Inflammatory macrophage treated with lipopolysaccharide for 1 hour (primary cell): ENCODE data around the gene SLC28A1.
"Not testable (repeated sequence)": the region's sequence is repeated elsewhere in the genome, so short reads cannot be mapped to it uniquely, and the experiment has no call there.

Source experiments
- DNase-seq, 2 donors: peaks; one replicate each; pipeline ENCODE4 v3.0.0-alpha.2; 2020 to 2022

The SLC28A1 gene

GRCh38 chr15:84913360-84913723, 28.9 kb downstream of the SLC28A1 start:
- DNase-seq, result no peak

- no peak for DNase-seq
Measured at GRCh38 chr15:84914351-84914750, 29.9 kb downstream of the SLC28A1 start.

- DNase-seq, result peak; percentile 3 to 46
Measured at GRCh38 chr15:84914909-84915605, 30.6 kb downstream of the SLC28A1 start.

- no peak for DNase-seq
Measured at GRCh38 chr15:84915606-84915958, 31.1 kb downstream of the SLC28A1 start.

GRCh38 chr15:84917452-84917851, 33.0 kb downstream of the SLC28A1 start:
- no peak for DNase-seq

- DNase-seq, result no peak
Measured at GRCh38 chr15:84919106-84919667, 34.7 kb downstream of the SLC28A1 start.

GRCh38 chr15:84921121-84921520, 36.7 kb downstream of the SLC28A1 start:
- no peak for DNase-seq

- DNase-seq, result no peak
Measured at GRCh38 chr15:84922530-84922929, 38.1 kb downstream of the SLC28A1 start.

- no peak for DNase-seq
Measured at GRCh38 chr15:84924077-84924731, 39.7 kb downstream of the SLC28A1 start.

GRCh38 chr15:84924821-84925569, 40.5 kb downstream of the SLC28A1 start:
- not testable (repeated sequence) for DNase-seq

GRCh38 chr15:84925906-84926305, 41.4 kb downstream of the SLC28A1 start:
- DNase-seq, result no peak

- DNase-seq, result no peak
Measured at GRCh38 chr15:84926491-84927230, 42.2 kb downstream of the SLC28A1 start.

- DNase-seq, result no peak
Measured at GRCh38 chr15:84928843-84929168, 44.3 kb downstream of the SLC28A1 start.

- no peak for DNase-seq
Measured at GRCh38 chr15:84929795-84930603, 45.5 kb downstream of the SLC28A1 start.

GRCh38 chr15:84934942-84935729, 50.7 kb downstream of the SLC28A1 start:
- no peak for DNase-seq

GRCh38 chr15:84937144-84937543, 52.7 kb downstream of the SLC28A1 start:
- DNase-seq, result peak; percentile 28 to 77

- no peak for DNase-seq
Measured at GRCh38 chr15:84938726-84939125, 54.3 kb downstream of the SLC28A1 start.

- no peak for DNase-seq
Measured at GRCh38 chr15:84940399-84940798, 55.9 kb downstream of the SLC28A1 start.

GRCh38 chr15:84942456-84942855, 58.0 kb downstream of the SLC28A1 start:
- no peak for DNase-seq

GRCh38 chr15:84944311-84944710, 59.8 kb downstream of the SLC28A1 start:
- DNase-seq, result no peak

GRCh38 chr15:84944861-84945260, 60.4 kb downstream of the SLC28A1 start:
- DNase-seq, result no peak
